Gastrocnemius medialis (tissue), 4 donors: Measurements from ENCODE around the gene GRIN1. TPM values are rescaled to one million over a fixed set of nuclear protein-coding genes. Genes with fewer than 3 reads are reported as not detected.
"Not testable (repeated sequence)": the region's sequence is repeated elsewhere in the genome, so short reads cannot be mapped to it uniquely, and the experiment has no call there.

Experiments used
- ATAC-seq, 2 donors: fragments of 150-250 bp; one replicate each; pipeline ENCODE4 v1.9.1; 2016
- DNase-seq, 2 donors: peaks; one replicate each; pipeline ENCODE4 v3.0.0-alpha.2; 2019
- H3K27ac ChIP-seq, 4 donors: fragments of 200-600 bp; sonication (generic); 1 replicate in 1 of 4; 2 replicates in 3 of 4; pipeline ENCODE4 v1.5.1; 2016 to 2018; ENCODE audit warnings: mild to moderate bottlenecking in 2 of 4, moderate library complexity in 1 of 4
- H3K27me3 ChIP-seq, 3 donors: fragments of 200-600 bp; sonication (generic) in 2 of 3; 1 replicate in 1 of 3; 2 replicates in 2 of 3; pipeline versions ENCODE4 v1.5.1 to v1.6.0; 2016 to 2019; ENCODE audit warnings: mild to moderate bottlenecking in 1 of 3, moderate library complexity in 1 of 3
- H3K36me3 ChIP-seq, 2 donors: fragments of 200-600 bp; sonication (generic) in 1 of 2; one replicate each; pipeline ENCODE4 v1.5.1; 2017 to 2018
- H3K4me1 ChIP-seq, 2 donors: fragments of 200-600 bp; sonication (generic) in 1 of 2; one replicate each; pipeline ENCODE4 v1.5.1; 2016 to 2017; ENCODE audit warnings: mild to moderate bottlenecking in 2 of 2
- H3K4me3 ChIP-seq, 4 donors: fragments of 200-600 bp; sonication (generic) in 3 of 4; 1 replicate in 1 of 4; 2 replicates in 3 of 4; pipeline ENCODE4 v1.5.1; 2016 to 2019; ENCODE audit warnings: mild to moderate bottlenecking in 2 of 4
- H3K9me3 ChIP-seq, 3 donors: fragments of 200-600 bp; sonication (generic) in 2 of 3; 1 replicate in 1 of 3; 2 replicates in 2 of 3; pipeline ENCODE4 v1.5.1; 2016 to 2019
- POLR2A ChIP-seq, 2 donors: fragments of 450-650 bp; IDR thresholded peaks; one replicate each; pipeline ENCODE4 v1.6.1; 2017; ENCODE audit warnings: antibody characterized with exemption in 2 of 2, mild to moderate bottlenecking in 2 of 2, moderate library complexity in 2 of 2
- in situ Hi-C, 4 donors: fragments of 200-750 bp; cut with MboI; loops; one replicate each; pipeline versions ENCODE4 v1.15.0 to v1.8.0; 2017; ENCODE audit warnings: low sequenced_read_pairs in 4 of 4
- intact Hi-C: fragments of 100-400 bp; cut with DNase I; formaldehyde crosslinking; loops from one replicate; pipeline ENCODE4 v1.15.1; 2023; ENCODE audit warnings: low total_unique reads
- total RNA-seq, 4 donors: library from RNA; depleted of rRNA; stranded (reverse); fragments of >200 nt; gene quantifications; one replicate each; pipeline versions ENCODE4 v1.1.0 to v1.2.3, GENCODE V29; 2016
- TF ChIP-seq, protein P1 (sequence below), 5 experiments: fragments of 450-650 bp in 3 of 5; fragments of 200-600 bp in 2 of 5; sonication (generic) in 2 of 5; IDR thresholded peaks in 4 of 5; conservative IDR thresholded peaks in 1 of 5; 1 replicate in 4 of 5; 2 replicates in 1 of 5; pipeline ENCODE4 v1.5.1; 2016 to 2019; ENCODE audit warnings: antibody characterized with exemption in 5 of 5, mild to moderate bottlenecking in 3 of 5, moderate library complexity in 3 of 5

Gene GRIN1
- total RNA-seq, 4 donors from 2014 or later, result not detected

DNA sequence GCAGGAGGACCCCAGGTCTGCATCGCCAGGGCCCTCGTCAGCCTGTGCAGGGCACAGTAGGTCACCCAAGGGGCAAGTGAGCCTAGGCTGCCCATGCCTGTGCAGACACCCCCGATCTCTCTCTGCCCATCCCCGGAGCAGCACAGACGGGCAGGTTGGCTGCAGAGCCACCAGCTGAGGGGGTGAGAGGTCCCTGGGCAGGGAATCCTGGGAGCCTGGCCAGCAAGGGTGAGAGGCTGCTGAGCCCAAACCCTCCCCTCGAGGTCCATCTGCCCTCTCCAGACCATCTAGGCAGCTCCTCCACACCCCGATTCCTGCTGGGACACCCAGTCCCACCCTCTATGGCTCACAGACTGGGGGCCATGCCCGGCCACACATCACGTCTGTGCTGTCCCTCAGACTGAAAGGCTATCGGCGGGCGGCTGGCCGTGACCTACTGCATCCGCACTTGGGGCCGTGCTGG is 21.7 kb upstream of the GRIN1 start:
- H3K36me3 ChIP-seq, result peaks cover 0 to 10% of the 10 kb centered on the region in 2 donors
- H3K4me3 ChIP-seq, result no peak overlapping the region
- intact Hi-C loops (no loop called here), in situ Hi-C loops (loop anchor here in 2 of 4 donors (10.0 kb wide), 1 partner anchor 118 kb away; the partner anchor contains the start of gene SLC34A3 (in 2 of the 2))
- DNase-seq (no peak), ATAC-seq (no peak)
- TF ChIP-seq POLR2A (IDR thresholded peaks at IDR 0.05), result no peak
- TF ChIP-seq, protein P1, sequence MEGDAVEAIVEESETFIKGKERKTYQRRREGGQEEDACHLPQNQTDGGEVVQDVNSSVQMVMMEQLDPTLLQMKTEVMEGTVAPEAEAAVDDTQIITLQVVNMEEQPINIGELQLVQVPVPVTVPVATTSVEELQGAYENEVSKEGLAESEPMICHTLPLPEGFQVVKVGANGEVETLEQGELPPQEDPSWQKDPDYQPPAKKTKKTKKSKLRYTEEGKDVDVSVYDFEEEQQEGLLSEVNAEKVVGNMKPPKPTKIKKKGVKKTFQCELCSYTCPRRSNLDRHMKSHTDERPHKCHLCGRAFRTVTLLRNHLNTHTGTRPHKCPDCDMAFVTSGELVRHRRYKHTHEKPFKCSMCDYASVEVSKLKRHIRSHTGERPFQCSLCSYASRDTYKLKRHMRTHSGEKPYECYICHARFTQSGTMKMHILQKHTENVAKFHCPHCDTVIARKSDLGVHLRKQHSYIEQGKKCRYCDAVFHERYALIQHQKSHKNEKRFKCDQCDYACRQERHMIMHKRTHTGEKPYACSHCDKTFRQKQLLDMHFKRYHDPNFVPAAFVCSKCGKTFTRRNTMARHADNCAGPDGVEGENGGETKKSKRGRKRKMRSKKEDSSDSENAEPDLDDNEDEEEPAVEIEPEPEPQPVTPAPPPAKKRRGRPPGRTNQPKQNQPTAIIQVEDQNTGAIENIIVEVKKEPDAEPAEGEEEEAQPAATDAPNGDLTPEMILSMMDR (IDR thresholded peaks at IDR 0.05 in 4 of 5, conservative IDR thresholded peaks at IDR 0.05 in 1 of 5), result no peak
- no peaks in the 10 kb centered on the region for H3K27me3 ChIP-seq
- H3K4me1 ChIP-seq, result peaks cover 6 to 9% of the 10 kb centered on the region in 2 donors
- no peaks in the 10 kb centered on the region for H3K9me3 ChIP-seq
- H3K27ac ChIP-seq, result no peak overlapping the region

DNA sequence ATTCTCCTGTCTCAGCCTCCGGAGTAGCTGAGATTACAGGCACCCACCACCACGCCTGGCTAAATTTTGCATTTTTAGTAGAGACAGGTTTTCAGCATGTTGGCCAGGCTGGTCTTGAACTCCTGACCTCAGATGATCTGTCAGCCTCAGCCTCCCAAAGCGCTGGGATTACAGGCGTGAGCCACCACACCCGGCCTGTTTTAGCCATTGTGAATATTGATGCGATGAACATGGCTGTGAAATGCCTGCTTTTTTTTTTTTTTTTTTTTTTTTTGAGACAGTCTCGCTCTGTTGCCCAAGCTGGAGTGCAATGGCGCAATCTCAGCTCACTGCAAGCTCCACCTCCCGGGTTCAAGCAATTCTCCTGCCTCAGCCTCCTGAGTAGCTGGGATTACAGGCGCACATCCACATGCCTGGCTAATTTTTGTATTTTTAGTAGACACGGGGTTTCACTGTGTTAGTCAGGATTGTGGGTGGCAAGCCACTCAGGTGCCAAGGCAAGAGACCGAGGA is 20.8 kb upstream of the GRIN1 start:
- H3K27me3 ChIP-seq, DNase-seq, ATAC-seq, H3K36me3 ChIP-seq, H3K4me1 ChIP-seq, H3K27ac ChIP-seq, H3K9me3 ChIP-seq, H3K4me3 ChIP-seq: not testable (repeated sequence)
- in situ Hi-C loops (loop anchor here in 2 of 4 donors (10.0 kb wide), 1 partner anchor 117 kb away; the partner anchor contains the start of gene SLC34A3 (in 2 of the 2)), intact Hi-C loops (loop anchor here (2.0 kb wide), 1 partner anchor 109 kb away; the partner anchor contains the start of gene RNF224)

DNA sequence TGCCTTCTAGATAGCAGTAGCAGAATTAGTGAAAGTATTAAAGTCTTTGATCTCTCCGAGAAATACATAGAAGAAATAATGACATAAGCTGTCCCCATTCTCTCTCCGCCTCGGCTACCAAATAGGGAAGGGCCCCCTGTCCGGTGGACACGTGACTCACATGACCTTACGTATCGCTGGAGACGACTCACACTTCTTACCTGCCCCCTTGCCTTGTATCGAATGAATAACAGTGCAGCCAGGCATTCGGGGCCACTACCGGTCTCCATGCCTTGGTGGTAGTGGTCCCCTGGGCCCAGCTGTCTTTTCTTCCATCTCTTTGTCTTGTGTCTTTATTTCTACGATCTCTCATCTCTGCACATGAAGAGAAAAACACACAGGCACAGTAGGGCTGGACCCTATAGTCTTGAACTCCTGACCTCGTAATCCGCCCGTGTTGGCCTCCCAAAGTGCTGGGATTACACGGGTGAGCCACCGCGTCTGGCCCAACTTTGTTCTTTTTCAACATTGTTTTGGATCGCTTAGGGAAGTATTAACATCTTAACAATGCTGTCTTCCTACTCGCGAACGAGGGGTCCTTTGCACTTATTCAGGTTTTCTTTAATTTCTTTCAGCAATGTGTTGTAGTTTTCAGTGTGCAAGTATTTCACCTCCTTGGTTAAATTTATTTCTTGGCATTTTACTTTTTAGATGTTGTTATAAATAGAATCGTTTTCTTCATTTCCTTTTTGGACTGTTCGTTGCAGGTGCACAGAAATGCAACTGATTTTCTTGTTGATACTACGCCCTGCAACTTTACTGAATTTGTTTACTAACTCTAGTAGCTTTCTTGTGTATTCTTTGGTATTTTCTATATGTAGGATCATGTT is 16.8 kb upstream of the GRIN1 start:
- H3K4me3 ChIP-seq, H3K36me3 ChIP-seq, H3K27ac ChIP-seq, H3K4me1 ChIP-seq, ATAC-seq, DNase-seq, intact Hi-C loops, H3K9me3 ChIP-seq, H3K27me3 ChIP-seq: not testable (repeated sequence)
- in situ Hi-C loops, result loop anchor here in 2 of 4 donors (10.0 kb wide), 2 partner anchors 93 to 103 kb away; partner anchors contain the start of genes CYSRT1 (in 1 of the 2), RNF208 (in 1 of the 2) and RNF224 (in 1 of the 2)

DNA sequence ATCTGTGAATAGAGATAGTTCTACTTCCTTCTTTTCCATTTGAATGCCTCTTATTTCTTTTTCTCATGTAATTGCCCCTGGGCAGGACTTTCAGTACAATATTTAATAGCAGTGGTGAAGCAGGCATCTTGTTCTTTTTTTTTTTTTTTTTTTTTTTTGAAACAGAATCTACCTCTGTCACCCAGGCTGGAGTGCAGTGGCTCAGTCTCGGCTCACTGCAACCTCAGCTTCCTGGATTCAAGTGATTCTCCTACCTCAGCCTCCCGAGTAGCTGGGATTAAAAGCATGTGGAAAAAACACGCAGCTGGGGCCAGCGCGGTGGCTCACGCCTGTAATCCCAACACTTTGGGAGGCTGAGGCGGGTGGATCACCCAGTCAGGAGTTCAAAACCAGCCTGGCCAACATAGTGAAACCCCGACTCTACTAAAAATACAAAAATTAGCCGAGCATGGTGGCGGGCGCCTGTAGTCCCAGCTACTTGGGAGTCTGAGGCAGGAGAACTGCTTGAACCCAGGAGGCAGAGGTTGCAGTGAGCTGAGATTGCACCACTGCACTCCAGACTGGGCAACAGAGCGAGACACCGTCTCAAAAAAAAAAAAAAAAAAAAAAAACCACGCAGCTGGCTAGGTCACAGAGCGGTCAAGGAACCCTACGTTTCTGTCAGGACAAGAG is 16.0 kb upstream of the GRIN1 start:
- H3K27me3 ChIP-seq, intact Hi-C loops, H3K9me3 ChIP-seq, ATAC-seq, H3K4me3 ChIP-seq, H3K36me3 ChIP-seq, H3K27ac ChIP-seq, DNase-seq, H3K4me1 ChIP-seq: not testable (repeated sequence)
- in situ Hi-C loops, result loop anchor here in 2 of 4 donors (10.0 kb wide), 2 partner anchors 92 to 102 kb away; partner anchors contain the start of genes CYSRT1 (in 1 of the 2), RNF208 (in 1 of the 2) and RNF224 (in 1 of the 2)

DNA sequence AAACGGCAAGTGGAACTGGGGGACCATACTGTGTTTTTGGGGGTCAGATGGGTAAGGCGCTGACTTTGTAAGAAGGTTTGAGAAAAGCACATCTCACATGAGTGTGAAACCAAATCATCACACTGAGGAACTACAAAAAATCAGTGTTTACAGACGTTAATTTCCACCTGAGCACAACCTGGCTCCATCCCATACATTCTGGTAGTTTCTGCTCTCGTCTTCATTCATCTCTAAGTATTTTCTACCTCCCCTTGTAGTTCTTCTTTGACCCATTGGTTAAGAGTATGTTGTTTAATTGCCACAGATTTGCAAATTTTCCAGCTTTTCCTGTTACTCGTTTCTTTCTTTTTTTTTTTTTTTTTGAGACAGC is 15.5 kb upstream of the GRIN1 start:
- H3K4me1 ChIP-seq, result peaks cover 10% of the 10 kb centered on the region in 2 donors
- no peak overlapping the region for H3K4me3 ChIP-seq
- no peak for TF ChIP-seq POLR2A (IDR thresholded peaks at IDR 0.05)
- TF ChIP-seq, protein P1 (IDR thresholded peaks at IDR 0.05 in 4 of 5, conservative IDR thresholded peaks at IDR 0.05 in 1 of 5), result no peak
- H3K27me3 ChIP-seq, result no peaks in the 10 kb centered on the region
- in situ Hi-C loops, result loop anchor here in 2 of 4 donors (10.0 kb wide), 2 partner anchors 91 to 101 kb away; partner anchors contain the start of genes CYSRT1 (in 1 of the 2), RNF208 (in 1 of the 2) and RNF224 (in 1 of the 2)
- no peak overlapping the region for H3K27ac ChIP-seq
- no peak for ATAC-seq
- no peak for DNase-seq
- no peaks in the 10 kb centered on the region for H3K36me3 ChIP-seq
- H3K9me3 ChIP-seq, result no peaks in the 10 kb centered on the region
- intact Hi-C loops, result no loop called here

DNA sequence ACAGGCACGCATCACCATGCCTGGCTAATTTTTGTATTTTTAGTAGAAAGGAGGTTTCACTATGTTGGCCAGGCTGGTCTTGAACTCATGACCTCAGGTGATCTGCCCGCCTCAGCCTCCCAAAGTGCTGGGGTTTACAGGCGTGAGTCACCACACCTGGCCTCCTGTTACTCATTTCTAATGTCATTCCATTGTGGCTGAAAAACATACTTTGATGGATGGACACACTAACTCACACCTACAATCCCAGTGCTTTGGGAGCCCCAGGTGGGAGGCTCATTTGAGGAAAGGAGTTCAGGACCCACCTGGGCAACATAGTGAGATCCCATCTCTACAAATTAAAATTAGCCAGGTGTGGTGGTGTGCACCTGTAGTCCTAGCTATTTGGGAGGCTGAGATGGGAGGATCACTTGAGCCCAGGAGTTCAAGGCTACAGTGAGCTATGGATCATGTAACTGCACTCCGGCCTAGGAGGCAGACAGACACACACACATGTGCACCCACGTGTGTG is 14.9 kb upstream of the GRIN1 start:
- H3K36me3 ChIP-seq, H3K27ac ChIP-seq, H3K4me3 ChIP-seq, H3K9me3 ChIP-seq, H3K27me3 ChIP-seq, intact Hi-C loops, DNase-seq, ATAC-seq: not testable (repeated sequence)
- peaks cover 12 to 16% of the 10 kb centered on the region in 2 donors for H3K4me1 ChIP-seq
- in situ Hi-C loops, result loop anchor here in 2 of 4 donors (10.0 kb wide), 2 partner anchors 91 to 101 kb away; partner anchors contain the start of genes CYSRT1 (in 1 of the 2), RNF208 (in 1 of the 2) and RNF224 (in 1 of the 2)
